ENCODE results near the gene ZC3H12C.

The ZC3H12C gene

DNA sequence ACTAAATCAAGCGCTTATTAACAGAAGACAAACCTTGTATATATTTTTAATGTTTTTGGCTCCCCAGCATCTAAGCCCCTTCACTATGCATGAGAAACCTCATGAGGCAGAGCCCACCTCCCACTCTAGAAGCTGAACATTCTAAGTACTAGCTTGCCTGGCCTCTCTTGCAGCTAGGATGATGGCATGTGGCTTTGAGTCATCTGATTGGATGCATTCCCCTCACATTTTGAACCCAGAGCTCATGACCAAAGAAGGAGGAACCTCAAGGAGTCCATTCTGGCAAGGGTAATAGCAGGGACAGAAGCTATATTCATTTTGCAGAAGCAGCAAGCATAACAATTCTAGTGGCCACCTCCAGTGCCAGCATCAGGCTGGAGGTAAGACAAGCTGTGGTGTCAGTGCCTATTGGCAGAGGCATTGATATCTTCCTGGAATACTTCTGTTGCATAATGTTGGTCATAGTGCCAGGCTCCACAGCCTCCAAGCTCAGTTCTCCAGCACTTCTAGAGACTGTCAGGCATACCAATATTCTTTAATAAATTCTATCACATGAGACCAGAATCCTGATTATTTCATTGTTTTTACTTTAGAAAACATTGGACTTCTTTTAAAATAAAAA lies 14.2 kb upstream of the ZC3H12C start:
- Histone ChIP-seq H3K79me2 (ENCODE audit: insufficient read depth, low read length) (no peaks in the 10 kb centered on the region), H3K36me3 (ENCODE audit: insufficient read depth, low read length) (no peaks in the 10 kb centered on the region), H3K4me3 (ENCODE audit: low read depth, low read length, poor library complexity, severe bottlenecking) (no peak overlapping the region), H2AFZ (ENCODE audit: low read length) (no peak overlapping the region), H3K9me2 (ENCODE audit: low read depth, low read length) (no peaks in the 10 kb centered on the region), H3F3A (ENCODE audit: insufficient read depth, low read length) (no peaks in the 10 kb centered on the region), H3K9me3 (ENCODE audit: low read length) (0 out of 2 replicates have a peak, but pooled peaks cover 3% of the 10 kb centered on the region), H3K9ac (ENCODE audit: low read length) (no peak overlapping the region), H3K4me2 (ENCODE audit: low read length) (no peak overlapping the region), H4K20me1 (ENCODE audit: insufficient read depth, low read length) (no peaks in the 10 kb centered on the region), H3K27me3 (ENCODE audit: insufficient read depth, low read length) (no peaks in the 10 kb centered on the region; the same call in 1 of the 2 replicates), H3K27ac (ENCODE audit: low read depth, low read length, poor library complexity, severe bottlenecking) (no peak overlapping the region), H3K4me1 (ENCODE audit: insufficient read depth, low read length, severe bottlenecking) (no peaks in the 10 kb centered on the region)
- TF ChIP-seq CTCF (IDR thresholded peaks at IDR 0.05; ENCODE audit: low read length) = no peak
- no peak for TF ChIP-seq EZH2 (IDR thresholded peaks at IDR 0.05; ENCODE audit: borderline replicate concordance, low read length)

DNA sequence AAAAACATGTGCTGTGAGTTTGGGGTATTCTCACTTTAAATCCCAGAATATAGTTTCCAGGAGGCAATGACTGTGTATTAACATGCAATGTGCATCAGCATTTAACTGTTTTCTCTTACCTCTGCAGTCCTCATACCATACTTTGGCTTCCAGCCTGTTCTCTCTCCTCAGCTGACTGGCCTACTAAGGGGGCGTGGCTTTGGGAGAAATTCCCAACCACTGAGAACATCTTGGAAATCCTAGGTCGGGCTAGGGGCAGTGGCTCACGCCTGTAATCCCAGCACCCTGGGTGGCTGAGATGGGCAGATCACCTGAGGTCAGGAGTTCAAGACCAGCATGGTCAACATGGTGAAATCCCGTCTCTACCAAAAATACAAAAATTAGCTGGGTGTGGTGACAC lies 13.5 kb upstream of the ZC3H12C start:
- H3K9ac ChIP-seq (ENCODE audit: low read length) = no peak overlapping the region
- TF ChIP-seq EZH2 (IDR thresholded peaks at IDR 0.05; ENCODE audit: borderline replicate concordance, low read length) = no peak
- TF ChIP-seq CTCF (IDR thresholded peaks at IDR 0.05; ENCODE audit: low read length) = no peak
- H2AFZ ChIP-seq (ENCODE audit: low read length) = no peak overlapping the region
- no peaks in the 10 kb centered on the region for H3K4me1 ChIP-seq (ENCODE audit: insufficient read depth, low read length, severe bottlenecking)
- H3K4me3 ChIP-seq (ENCODE audit: low read depth, low read length, poor library complexity, severe bottlenecking) = no peak overlapping the region
- no peak overlapping the region for H3K27ac ChIP-seq (ENCODE audit: low read depth, low read length, poor library complexity, severe bottlenecking)
- H3K27me3 ChIP-seq (ENCODE audit: insufficient read depth, low read length) = no peaks in the 10 kb centered on the region; the same call in 1 of the 2 replicates
- no peak overlapping the region for H3K4me2 ChIP-seq (ENCODE audit: low read length)
- H3K9me3 ChIP-seq (ENCODE audit: low read length) = 0 out of 2 replicates have a peak, but pooled peaks cover 3% of the 10 kb centered on the region
- H4K20me1 ChIP-seq (ENCODE audit: insufficient read depth, low read length) = no peaks in the 10 kb centered on the region
- no peaks in the 10 kb centered on the region for H3K79me2 ChIP-seq (ENCODE audit: insufficient read depth, low read length)
- H3K36me3 ChIP-seq (ENCODE audit: insufficient read depth, low read length) = no peaks in the 10 kb centered on the region
- no peaks in the 10 kb centered on the region for H3K9me2 ChIP-seq (ENCODE audit: low read depth, low read length)
- no peaks in the 10 kb centered on the region for H3F3A ChIP-seq (ENCODE audit: insufficient read depth, low read length)

DNA sequence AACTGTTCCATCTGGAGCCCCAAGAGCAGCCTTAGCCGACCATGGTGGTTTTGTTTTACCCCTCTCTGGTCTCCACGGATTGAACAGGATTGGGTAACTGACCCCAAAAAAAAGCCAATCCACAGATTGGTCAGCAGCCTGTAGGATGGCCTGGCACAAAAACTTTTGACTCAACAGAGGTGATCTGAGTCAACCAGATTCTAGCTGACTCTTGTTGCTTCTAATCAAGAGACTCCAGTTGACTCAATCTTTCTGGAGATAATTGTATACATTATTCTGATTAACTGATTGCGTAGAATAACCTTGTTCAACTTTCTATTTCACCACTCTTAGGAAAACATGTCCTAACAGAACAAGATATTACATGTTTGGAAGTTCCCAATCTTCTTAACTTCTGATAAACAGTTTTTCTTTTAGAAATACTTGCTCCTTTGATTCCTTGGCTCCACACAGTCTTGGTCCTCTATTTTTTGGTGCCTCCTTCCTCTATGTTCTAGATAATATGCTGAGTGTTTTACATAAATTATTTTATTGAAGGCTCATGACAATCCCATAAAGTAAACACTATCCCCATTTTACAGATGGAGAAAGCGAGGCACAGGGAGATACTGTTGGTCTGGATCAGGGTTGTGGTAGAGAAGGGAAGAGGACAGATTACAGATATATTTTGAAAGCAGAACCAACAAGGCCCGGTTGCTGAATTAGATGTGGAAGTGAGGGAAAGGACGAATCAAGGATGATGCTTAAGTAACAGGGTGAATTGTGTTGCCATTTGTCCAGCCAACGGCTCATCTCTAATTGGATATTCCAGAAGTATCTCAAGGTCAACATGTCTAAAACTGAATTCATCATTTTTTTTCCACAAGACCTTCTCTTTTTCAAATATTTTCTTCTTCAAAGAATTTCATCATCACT lies 11.5 kb upstream of the ZC3H12C start:
- H3K4me2 ChIP-seq (ENCODE audit: low read length) = no peak overlapping the region
- no peak overlapping the region for H3K4me3 ChIP-seq (ENCODE audit: low read depth, low read length, poor library complexity, severe bottlenecking)
- H3F3A ChIP-seq (ENCODE audit: insufficient read depth, low read length) = no peaks in the 10 kb centered on the region
- H3K4me1 ChIP-seq (ENCODE audit: insufficient read depth, low read length, severe bottlenecking) = no peaks in the 10 kb centered on the region
- no peak overlapping the region for H2AFZ ChIP-seq (ENCODE audit: low read length)
- 0 out of 2 replicates have a peak, but pooled peaks cover 3% of the 10 kb centered on the region for H3K9me3 ChIP-seq (ENCODE audit: low read length)
- no peak overlapping the region for H3K27ac ChIP-seq (ENCODE audit: low read depth, low read length, poor library complexity, severe bottlenecking)
- no peak overlapping the region for H3K9ac ChIP-seq (ENCODE audit: low read length)
- no peaks in the 10 kb centered on the region; the same call in 1 of the 2 replicates for H3K27me3 ChIP-seq (ENCODE audit: insufficient read depth, low read length)
- TF ChIP-seq CTCF (IDR thresholded peaks at IDR 0.05; ENCODE audit: low read length) (no peak), EZH2 (IDR thresholded peaks at IDR 0.05; ENCODE audit: borderline replicate concordance, low read length) (no peak)
- H3K36me3 ChIP-seq (ENCODE audit: insufficient read depth, low read length) = no peaks in the 10 kb centered on the region
- H3K79me2 ChIP-seq (ENCODE audit: insufficient read depth, low read length) = no peaks in the 10 kb centered on the region
- no peaks in the 10 kb centered on the region for H4K20me1 ChIP-seq (ENCODE audit: insufficient read depth, low read length)
- H3K9me2 ChIP-seq (ENCODE audit: low read depth, low read length) = no peaks in the 10 kb centered on the region

All from OCI-LY1 (cell line).